ENCODE results near the gene LEAP2.
"Not testable (repeated sequence)": the region's sequence is repeated elsewhere in the genome, so short reads cannot be mapped to it uniquely, and the experiment has no call there.

Gene LEAP2

DNA sequence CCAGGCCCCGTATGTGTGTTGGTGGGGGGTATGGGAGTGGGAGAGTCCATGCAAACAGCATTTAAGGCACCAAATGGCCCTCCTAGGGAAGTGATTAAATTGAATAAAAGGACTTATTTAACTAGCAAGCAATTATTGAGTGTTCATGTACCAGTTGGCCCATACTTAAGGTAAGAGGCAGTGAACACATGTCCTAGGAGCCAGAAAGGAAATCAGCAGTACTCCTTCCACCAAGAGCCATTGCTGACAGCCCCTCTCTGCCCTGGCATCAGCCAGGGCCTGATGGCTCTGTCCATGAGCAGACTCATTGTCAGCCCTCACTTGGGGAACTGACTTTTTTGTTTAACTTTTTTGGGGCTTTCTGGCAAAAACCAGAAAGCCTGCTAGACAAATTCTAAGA lies 32.6 kb upstream of the LEAP2 start:
- no peak for DNase-seq (ENCODE audit: low read depth in 2 of 2)

DNA sequence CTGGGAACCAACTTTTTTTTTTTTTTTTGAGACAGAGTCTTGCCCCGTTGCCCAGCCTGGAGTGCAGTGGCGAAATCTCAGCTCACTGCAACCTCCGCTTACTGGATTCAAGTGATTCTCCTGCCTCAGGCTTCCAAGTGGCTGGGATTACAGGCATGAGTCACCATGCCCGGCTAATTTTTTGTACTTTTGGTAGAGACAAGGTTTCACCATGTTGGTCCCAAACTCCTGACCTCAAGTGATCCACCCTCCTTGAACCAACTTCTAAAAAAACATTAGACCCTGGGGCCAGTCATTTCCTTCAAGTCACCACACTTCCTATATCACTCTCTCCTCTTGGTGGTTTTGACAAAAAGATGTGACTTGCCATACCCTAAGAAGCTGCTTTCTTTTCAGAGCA lies 32.2 kb upstream of the LEAP2 start:
- DNase-seq (ENCODE audit: low read depth in 2 of 2) = no peak

GRCh38 chr5:132848270-132848669 lies 25.2 kb upstream of the LEAP2 start:
- DNase-seq (ENCODE audit: low read depth in 2 of 2) = no peak

DNA sequence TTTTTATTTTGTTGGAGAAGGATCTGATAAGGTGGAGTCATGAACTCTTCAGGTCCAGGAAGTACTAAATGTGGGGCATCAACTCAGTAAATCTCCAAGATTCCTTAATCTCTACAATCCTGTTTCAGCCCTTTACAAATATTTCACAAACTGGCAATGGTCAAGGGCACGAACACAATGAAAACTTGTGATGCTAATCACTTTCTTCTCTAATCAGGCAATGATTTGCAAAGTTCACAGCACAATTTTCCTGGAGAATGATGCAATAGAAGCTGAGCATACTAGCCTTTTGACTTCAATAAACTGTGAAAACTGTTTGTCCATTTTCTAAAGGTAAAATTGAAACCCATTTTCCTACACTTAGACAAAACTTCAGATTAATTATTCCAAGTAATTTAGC lies 24.1 kb upstream of the LEAP2 start:
- no peak for DNase-seq (ENCODE audit: low read depth in 2 of 2)

GRCh38 chr5:132850066-132850465 lies 23.4 kb upstream of the LEAP2 start:
- no peak for DNase-seq (ENCODE audit: low read depth in 2 of 2)

GRCh38 chr5:132853323-132853722 lies 20.1 kb upstream of the LEAP2 start:
- no peak for DNase-seq (ENCODE audit: low read depth in 2 of 2)

- no peak for DNase-seq (ENCODE audit: low read depth in 2 of 2)
Observed at GRCh38 chr5:132853790-132854189, 19.7 kb upstream of the LEAP2 start.

GRCh38 chr5:132854301-132854700 lies 19.2 kb upstream of the LEAP2 start:
- no peak for DNase-seq (ENCODE audit: low read depth in 2 of 2)

GRCh38 chr5:132854992-132855391 lies 18.5 kb upstream of the LEAP2 start:
- DNase-seq (ENCODE audit: low read depth in 2 of 2) = not testable (repeated sequence)

DNA sequence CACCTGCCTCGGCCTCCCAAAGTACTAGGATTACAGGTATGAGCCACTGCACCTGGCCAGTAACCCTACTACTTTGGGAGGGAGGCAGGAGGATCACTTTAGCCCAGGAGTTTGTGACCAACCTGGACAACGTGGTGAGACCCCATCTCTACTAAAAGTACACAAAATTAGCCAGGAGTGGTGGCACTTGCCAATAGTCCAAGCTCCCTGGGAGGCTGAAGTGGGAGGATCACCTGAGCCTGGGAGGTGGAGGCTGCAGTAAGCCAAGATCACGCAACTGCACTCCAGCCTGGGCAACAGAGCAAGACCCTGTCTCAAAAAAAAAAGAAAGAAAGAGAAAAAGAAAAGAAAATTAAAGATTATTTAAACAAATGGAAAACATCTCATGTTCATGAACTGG lies 17.5 kb upstream of the LEAP2 start:
- DNase-seq (ENCODE audit: low read depth in 2 of 2) = no peak

- DNase-seq (ENCODE audit: low read depth in 2 of 2) = no peak
Observed at GRCh38 chr5:132859889-132860437, 13.5 kb upstream of the LEAP2 start.

- DNase-seq (ENCODE audit: low read depth in 2 of 2) = no peak
Observed at GRCh38 chr5:132860742-132861141, 12.7 kb upstream of the LEAP2 start.

DNA sequence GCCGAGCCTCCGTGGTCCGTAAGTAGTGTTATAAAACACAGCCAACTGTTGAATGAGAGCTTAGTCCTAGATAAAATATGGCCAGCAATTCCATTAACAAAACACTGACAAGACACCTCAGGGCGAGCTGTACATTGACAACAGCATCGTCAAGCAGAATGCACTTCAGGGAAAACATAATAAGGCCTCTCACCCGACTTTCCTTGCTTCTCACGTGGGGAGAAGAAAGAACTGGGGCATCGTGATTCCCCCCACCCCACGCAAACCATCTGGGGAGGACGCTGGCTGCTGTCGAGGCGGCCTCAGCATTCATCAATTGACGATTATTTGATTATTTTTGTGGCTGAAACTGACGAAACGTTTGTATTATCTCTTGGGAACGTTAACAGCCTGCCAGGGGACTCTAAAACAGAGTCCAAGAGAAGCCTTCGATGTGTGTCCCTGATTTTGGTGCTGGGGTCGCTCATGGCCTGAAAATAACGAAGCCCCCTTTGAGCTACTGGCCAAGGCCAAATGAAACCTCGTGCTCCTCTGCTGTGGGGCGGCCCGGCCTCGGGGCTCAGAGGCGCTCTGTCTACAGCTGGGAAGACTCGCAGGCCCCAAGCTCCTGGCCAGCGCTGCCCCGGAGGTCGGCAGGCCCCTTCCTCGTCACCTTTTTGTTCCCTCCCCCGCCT lies 7.7 kb upstream of the LEAP2 start:
- no peak for DNase-seq (ENCODE audit: low read depth in 2 of 2)

GRCh38 chr5:132866342-132867045 lies 7.0 kb upstream of the LEAP2 start, which contains the start of the genes GDF9 and UQCRQ:
Gene GDF9, minus strand, starts transcription at chr5:132866469. Its CDS starts 1,936 bp downstream, at chr5:132864533.
Gene UQCRQ, plus strand, starts transcription at chr5:132866642. Its CDS starts 240 bp downstream, at chr5:132866882.
- peak; percentile 70 to 90 for DNase-seq (ENCODE audit: low read depth in 2 of 2)

DNA sequence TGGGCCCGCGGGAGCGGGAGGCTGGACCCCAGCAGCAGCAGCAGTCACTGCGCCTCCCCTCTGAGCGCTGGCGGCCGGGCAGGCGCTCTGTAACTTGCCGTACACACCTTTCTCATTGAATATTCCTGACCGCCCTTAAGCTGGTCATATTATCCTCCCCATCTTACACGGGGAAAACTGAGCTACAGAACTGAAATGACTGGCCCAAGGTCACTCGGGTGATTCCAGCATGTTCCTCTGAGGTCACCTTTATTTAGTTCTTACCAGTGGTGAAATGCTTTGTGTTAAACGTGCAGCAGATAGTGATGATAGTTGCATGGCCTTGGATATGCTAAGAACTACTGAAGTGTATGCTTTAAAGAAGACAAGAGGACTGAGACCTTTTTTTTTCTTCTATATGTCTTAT lies 6.4 kb upstream of the LEAP2 start:
- no peak for DNase-seq (ENCODE audit: low read depth in 2 of 2)

GRCh38 chr5:132868754-132869153 lies 4.7 kb upstream of the LEAP2 start:
- DNase-seq (ENCODE audit: low read depth in 2 of 2) = no peak

- DNase-seq (ENCODE audit: low read depth in 2 of 2) = no peak
Observed at GRCh38 chr5:132870801-132871200, 2.7 kb upstream of the LEAP2 start.

- DNase-seq (ENCODE audit: low read depth in 2 of 2) = no peak
Observed at GRCh38 chr5:132871459-132872284, 1.8 kb upstream of the LEAP2 start.

DNA sequence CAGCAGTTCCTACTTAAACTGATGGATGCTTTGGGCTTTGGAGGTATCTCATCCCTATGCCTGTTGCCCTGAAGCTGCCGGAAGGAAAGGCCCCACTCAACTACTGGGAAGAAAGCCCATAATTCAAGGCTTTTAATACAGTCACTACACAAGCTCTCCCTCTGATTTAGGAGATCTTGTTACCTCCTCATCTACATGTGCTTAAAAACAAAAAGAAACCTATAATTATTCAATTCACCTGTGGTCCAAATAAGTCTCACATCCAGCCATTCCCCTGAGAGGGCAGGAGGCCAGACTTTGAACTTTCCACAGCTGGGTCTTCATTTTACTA lies 715 bp upstream of the LEAP2 start:
- DNase-seq (ENCODE audit: low read depth in 2 of 2) = no peak

GRCh38 chr5:132873930-132874271 lies 433 bp downstream of the LEAP2 start:
- DNase-seq (ENCODE audit: low read depth in 2 of 2) = no peak

DNA sequence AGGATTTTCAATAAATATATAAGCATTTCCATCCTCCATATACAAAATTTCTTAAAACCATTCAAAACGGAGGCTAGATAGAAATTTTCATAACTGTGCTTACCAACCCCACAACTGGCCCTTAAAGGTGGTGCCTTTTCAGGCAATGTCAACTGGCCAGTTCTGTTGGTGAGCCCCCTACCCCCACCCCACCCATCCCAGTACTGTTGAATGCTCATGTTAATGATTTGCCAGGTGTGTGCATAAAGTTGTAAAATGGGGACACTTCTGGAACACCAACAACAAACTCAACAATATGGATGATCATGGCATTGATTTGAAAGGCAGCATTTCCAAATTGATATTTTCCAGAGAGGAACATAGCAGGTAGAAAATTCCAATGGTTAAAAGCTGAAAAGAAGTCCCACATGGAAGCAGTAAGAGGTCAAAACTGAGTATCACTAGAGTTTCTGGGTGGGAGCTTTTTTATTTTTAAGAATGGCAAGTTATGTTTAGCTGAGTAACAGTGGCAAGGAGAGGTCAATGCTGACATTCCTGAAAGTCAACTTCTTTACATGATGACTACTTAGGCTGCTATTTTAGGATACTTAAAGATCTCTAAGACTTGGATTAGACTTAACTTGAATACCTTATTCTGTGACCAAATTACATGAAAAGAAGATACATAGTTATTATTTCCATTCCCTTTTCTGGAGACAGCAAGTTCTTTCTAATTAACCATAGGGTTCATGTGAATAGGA lies 2.7 kb downstream of the LEAP2 start:
- DNase-seq (ENCODE audit: low read depth in 2 of 2) = no peak

- no peak for DNase-seq (ENCODE audit: low read depth in 2 of 2)
Observed at GRCh38 chr5:132877466-132877865, 4.0 kb downstream of the LEAP2 start.

All from stimulated activated CD4-positive, alpha-beta T cell treated with anti-CD3 and anti-CD28 coated beads, Interleukin-4, amount 100 ng/mL, for 48 hours (primary cell).